Activated CD4-positive, alpha-beta T cell treated with anti-CD3 and anti-CD28 coated beads, Interleukin-2, Interleukin-6, amounts not matched to agents 100 ng/mL and 50 ng/mL, durations not matched to agents 16 hours and 8 hours (primary cell): ENCODE results near the gene CFAP221.

Experiments used
- DNase-seq: peaks from one replicate; pipeline ENCODE4 v3.0.0-alpha.2; 2020

CFAP221 gene

DNA sequence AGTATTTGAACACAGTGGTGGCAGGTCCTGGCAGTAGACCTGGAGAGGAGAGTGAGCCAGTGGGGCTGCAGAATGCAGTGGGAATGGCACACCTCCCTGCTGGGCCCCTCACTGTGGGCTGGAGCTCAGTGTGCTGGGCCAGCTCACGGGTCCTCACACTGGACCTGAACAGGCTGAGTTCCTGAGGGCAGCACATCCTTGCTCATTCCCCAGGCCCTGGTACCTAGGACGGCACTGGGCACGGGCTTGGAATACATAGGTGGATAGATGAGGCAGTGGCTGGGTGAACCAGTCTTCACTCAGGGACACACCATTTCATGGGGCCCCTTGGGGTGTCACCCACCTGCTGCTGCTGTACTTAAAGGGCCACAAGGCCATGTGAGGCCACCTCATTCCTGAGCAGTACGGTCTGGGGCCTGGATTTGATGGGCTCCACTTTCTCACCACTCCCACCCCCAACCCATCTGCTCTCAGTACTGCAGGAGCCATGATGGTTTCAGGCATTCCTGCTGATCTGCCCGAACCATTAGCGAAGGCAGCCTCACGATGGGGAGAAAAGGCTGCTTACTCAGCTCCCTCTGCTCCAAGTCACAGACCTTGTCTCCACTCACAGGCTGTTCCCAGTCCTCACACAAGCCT, 138.9 kb downstream of the CFAP221 start:
- DNase-seq, result no peak

GRCh38 chr2:119683713-119684443, 139.6 kb downstream of the CFAP221 start:
- DNase-seq, result no peak

DNA sequence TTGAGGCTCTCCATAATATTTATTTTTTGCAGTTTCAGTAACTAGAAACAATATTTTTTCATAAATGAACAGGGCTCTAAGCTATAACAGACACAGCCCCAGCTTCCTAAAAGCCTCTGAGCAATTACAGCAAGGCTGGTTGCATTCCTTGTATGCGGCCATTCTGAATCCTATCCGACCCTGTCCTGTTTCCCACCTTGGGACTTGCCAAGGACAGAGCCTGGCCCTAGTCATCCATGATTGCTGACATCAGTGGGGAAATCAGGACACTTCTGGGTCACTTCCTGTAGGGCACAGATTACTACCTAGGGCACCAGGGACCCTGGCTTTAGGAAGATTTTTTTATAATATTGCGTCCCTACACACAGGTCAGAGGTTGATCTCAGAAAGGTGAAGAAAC, 140.3 kb downstream of the CFAP221 start:
- no peak for DNase-seq

GRCh38 chr2:119688616-119689015, 144.4 kb downstream of the CFAP221 start:
- DNase-seq, result no peak

DNA sequence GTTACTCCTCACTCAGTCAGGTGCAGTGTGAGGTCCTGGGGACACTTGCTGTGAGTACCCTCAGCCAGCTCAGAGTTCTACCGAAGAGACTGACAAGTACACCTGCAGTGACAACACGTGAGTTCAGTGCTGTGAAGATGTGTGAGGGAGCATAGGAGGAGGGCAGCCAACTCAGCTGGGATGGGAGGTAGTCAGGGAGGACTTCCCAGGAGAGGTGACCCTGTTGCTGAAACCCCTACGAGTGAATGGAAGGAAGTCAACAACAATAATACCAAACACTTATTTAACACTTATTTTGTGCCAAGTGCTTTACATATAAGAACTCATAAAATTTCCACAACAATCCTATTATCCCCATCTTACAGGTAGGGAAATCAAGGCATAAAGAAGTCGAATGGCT, 145.0 kb downstream of the CFAP221 start:
- no peak for DNase-seq

GRCh38 chr2:119691189-119691588, 146.9 kb downstream of the CFAP221 start:
- DNase-seq, result no peak

- DNase-seq, result no peak
These were observed 147.5 kb downstream of the CFAP221 start for GRCh38 chr2:119691651-119692245.

DNA sequence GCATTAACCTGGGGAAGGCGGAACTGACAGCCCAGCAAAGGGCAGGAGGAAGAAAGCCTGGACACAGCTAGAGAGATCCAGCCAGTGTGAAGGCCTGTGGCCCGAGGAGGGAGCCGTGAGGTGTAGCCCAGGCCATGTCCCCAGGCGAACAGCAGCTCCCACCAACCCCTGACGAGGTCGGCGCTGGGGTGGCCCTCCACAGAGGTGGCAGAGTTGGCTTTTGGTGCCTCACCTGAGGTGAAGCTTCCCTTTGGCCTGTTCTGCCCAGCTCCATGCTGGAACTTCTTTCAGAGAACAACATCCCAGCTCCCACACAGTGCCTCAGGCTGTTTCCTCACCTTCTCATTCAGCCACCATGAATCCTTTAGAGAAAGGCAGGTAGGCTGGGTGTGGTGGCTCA, 148.1 kb downstream of the CFAP221 start:
- DNase-seq, result no peak

DNA sequence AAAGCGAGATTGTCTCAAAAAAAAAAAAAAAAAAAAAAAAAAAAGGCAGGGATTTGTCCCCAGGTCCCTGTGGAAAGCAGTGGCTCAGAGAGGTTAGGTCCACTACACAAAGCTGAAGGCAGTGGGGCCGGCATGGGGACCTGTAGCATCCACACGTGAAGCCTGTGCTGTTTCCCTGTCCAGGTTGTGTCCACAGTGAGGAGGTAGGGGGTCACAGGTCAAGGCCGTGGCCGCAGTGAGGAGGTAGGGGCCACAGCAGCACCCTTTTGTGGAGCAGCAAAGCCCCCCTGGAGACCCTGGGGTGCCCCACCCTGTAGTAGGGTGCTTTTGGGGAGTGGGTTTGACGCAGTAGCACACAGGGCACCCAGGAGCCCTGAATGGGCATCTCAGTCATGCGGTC, 148.7 kb downstream of the CFAP221 start:
- DNase-seq, result no peak

DNA sequence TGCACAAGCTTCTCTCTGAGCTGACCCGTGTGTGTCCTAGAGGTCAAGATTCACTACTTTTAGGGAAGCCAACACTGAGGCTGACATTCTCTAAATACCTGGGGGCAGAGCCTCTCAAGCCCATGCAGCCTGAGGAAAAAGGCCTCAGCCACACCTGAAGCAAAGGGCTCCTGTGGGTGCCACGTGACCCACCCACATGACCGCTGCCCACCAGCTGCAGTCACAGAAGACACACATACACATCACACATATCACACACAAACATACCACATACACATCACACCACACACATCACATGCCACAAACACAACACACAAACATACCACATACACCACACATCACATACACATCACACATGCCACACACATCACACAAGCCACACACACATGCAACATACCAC, 149.3 kb downstream of the CFAP221 start:
- no peak for DNase-seq

DNA sequence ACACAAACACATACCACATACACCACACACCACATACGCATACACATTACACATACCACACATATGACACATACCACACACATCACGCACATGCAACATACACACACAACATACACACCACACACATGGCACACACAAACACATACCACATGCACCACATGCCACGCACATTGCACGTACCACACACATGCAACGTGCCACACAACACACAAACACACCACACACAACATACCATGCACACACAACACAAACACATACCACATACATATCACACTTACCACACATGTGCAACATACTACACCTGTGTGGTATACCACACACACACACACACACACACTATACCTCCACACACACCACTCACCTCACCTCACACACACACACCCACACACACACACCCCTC, 149.7 kb downstream of the CFAP221 start:
- DNase-seq, result no peak

DNA sequence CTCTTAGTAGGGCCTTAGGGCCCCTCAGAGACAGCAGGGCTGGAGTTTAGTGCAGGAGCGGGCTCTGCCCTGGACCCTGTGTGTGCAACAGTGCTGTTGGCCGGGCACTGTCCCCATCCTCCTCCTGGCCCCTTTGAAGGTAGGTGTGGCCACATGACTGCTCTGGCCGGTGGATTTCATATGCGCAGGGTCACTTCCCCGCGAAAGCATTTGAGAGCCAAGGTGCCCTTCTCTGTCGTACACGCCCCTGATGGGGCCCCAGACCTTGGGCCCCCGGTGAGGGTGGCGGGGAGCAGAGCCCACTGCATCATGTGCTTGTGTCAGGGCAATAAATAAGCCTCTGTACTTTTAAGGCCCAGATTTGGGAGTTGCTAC, 150.2 kb downstream of the CFAP221 start:
- no peak for DNase-seq

- no peak for DNase-seq
These were observed 150.7 kb downstream of the CFAP221 start for GRCh38 chr2:119694845-119695521.

- DNase-seq, result no peak
These were observed 151.8 kb downstream of the CFAP221 start for GRCh38 chr2:119696005-119696404.

GRCh38 chr2:119696494-119697030, 152.3 kb downstream of the CFAP221 start:
- DNase-seq, result no peak

DNA sequence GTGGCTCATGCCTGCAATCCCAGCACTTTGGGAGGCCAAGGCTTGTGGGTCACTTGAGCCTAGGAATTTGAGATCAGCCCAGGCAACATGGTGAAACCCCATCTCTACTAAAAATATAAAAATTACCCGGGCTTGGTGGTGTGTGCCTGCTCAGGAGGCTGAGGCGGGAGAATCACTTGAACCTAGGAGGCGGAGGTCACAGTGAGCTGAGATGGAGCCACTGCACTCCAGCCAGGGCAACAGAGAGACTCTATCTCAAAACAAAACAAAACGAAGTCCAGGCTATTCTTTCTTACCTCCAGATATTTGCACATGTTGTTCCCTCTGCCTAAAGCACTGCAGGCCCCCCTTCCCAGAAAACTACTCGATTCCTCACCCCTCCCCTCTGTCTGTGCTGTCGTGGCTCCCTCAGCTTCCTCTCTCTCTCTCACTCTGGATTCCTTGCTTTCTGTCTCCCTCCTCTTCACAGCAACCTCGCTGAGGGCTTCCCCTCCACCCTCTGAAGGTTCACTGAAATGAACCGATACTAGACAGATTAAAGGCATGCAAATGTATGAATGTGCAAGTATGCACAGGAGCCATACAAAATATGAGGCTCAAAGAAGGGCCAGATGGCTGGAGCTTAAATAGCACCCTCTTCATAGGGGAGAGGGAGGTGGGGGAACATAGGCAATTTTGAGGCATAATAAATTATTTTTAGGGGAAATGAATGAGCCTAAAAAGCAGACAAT, 153.2 kb downstream of the CFAP221 start:
- DNase-seq, result no peak

DNA sequence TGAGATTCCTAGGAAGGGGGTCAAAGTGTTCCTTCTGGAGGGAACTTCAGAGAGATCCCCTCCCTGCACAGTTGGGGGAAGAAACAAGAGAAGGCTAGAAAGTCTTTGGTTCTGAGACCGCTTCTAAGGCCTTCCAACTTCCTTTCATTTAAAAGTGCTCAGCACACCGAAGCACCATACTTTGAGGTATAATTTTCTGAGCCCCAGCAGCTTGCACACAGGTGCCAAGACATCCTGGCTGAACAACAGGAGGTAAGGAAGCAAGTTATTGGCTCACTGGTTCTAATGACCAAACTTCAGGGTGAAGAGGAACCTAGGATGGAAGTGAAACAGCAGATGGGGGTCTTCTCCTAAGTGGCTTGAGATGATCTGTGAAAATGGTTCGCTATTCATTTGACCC, 154.0 kb downstream of the CFAP221 start:
- DNase-seq, result no peak

DNA sequence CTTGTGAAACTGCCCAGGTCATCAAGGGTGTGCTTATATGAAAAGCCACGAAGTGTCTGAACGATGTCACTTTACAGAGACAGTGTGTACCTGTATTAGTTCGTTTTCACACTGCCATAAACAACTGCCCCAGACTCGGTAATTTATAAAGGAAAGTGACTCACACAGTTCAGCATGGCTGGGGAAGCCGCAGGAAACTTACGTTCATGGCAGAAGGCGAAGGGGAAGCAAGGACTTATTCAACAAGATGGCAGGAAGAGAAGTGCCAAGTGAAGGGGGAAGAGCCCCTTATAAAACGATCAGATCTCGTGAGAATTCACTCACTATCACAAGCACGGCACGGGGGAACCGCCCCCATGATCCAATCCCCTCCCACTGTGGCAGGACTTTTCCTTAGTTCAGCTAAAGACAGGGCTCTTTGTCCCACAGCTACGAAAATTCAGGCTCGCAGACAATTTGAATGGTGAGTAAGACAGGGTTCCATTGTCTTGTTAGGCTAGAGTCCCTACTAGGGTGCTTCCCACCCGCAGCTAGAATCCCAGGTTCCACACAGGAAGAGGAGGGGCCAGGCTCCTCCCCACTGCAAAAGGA, 154.9 kb downstream of the CFAP221 start:
- DNase-seq, result no peak

DNA sequence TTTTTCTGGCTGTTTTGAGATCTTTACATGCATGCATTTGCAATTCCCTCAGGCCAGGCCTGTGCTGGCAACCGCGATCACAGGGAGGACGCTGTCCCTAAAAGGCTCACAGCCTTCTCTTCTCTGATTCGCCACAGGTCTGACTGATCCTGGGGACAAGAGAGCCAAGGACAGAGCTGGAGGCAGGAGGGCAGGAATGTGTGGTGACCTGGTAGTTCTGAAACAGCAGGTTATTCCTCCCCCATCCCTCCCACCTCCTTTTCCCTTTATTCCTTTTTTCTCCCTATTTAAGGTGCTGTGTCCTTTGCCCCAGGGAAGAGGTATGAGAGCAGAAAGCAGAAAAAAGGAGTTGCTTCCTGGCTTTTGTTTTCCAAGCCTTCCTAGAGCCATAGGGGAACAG, 156.6 kb downstream of the CFAP221 start:
- DNase-seq, result no peak

- DNase-seq, result no peak
These were observed 157.1 kb downstream of the CFAP221 start for GRCh38 chr2:119701352-119701751.

DNA sequence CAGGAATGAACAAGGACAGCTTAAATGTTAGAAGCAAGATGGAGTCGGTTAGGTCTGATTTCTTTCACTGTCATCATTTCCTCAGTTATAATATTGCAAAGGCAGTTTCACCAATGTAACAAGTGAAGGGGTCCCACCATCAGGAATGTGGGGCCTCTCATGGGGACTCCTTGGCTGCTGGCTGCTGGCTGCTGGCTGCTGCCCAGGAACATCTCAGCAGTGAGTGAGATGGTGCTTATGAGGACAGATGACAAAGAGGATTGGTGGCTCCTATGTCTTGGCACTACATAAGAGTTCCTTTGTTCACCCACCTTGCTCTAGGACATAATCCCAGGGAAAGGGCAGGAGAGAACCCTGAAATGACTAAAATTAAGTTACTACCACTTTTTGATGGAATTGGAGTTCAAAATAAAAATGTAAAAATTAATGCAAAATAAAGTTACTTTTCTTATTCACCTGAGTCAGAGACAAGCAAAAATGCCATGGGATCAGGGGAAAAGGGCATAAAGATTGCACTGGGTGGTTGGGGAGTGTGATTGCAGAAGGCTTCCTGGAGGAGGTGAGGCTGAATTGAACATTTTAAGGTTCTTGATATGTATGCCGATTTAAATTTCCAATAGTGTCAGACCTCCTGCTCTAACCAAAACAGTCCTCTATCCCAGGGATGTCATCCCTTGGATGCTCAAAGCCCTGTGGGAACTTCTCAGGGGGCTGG, 158.1 kb downstream of the CFAP221 start:
- no peak for DNase-seq

DNA sequence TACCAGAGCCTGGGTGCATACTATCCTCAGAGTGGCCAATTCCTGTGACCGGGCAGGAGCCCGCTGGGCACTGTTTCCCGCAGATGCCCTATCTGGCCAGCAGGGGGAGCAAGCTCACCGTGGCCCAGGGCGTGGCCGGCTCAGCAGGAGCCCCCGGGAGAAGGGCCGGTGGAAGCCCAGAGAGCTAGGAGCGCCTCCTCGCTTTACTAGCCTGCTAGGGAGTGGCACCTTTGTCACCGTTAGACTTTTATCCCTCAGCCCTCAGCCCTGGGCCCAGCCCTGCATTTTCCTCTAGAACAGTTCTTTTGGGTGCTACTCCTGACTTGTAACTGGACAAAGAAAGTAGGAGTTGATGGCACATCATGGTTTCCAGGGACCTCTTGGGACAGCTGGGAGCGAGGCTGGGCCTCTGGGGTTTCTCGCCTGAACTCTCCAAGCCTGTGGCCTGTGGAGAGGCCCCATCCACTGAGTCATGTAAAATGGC, 158.7 kb downstream of the CFAP221 start:
- peak; percentile 80 for DNase-seq
